ENCODE data around the gene PHETA2. TPM values are rescaled to one million over a fixed set of nuclear protein-coding genes. Genes with fewer than 3 reads are reported as not detected.

PHETA2 gene
- total RNA-seq, 1 donor from 2014 or later, result 5.2 TPM

GRCh38 chr22:42039271-42039670 is 34.8 kb upstream of the PHETA2 start:
- peaks cover 1% of the 10 kb centered on the region for H3K36me3 Mint-ChIP-seq (ENCODE audit: insufficient read depth)
- peaks cover 21% of the 10 kb centered on the region for H3K9me3 Mint-ChIP-seq (ENCODE audit: low read depth)
- no peaks in the 10 kb centered on the region for H3K4me1 Mint-ChIP-seq (ENCODE audit: low read depth)
- TF ChIP-seq, protein P1, sequence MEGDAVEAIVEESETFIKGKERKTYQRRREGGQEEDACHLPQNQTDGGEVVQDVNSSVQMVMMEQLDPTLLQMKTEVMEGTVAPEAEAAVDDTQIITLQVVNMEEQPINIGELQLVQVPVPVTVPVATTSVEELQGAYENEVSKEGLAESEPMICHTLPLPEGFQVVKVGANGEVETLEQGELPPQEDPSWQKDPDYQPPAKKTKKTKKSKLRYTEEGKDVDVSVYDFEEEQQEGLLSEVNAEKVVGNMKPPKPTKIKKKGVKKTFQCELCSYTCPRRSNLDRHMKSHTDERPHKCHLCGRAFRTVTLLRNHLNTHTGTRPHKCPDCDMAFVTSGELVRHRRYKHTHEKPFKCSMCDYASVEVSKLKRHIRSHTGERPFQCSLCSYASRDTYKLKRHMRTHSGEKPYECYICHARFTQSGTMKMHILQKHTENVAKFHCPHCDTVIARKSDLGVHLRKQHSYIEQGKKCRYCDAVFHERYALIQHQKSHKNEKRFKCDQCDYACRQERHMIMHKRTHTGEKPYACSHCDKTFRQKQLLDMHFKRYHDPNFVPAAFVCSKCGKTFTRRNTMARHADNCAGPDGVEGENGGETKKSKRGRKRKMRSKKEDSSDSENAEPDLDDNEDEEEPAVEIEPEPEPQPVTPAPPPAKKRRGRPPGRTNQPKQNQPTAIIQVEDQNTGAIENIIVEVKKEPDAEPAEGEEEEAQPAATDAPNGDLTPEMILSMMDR (IDR thresholded peaks at IDR 0.05; ENCODE audit: unreplicated experiment), result no peak
- no peak overlapping the region for H3K27ac Mint-ChIP-seq
- H3K27me3 Mint-ChIP-seq, result peaks cover 17% of the 10 kb centered on the region
- H3K4me3 Mint-ChIP-seq (ENCODE audit: low read depth), result no peak overlapping the region
- no peak for DNase-seq (ENCODE audit: low spot score, unreplicated experiment)

GRCh38 chr22:42041784-42042183 is 32.3 kb upstream of the PHETA2 start:
- Mint-ChIP-seq H3K9me3 (ENCODE audit: low read depth) (peaks cover 17% of the 10 kb centered on the region), H3K36me3 (ENCODE audit: insufficient read depth) (peaks cover 1% of the 10 kb centered on the region), H3K27ac (no peak overlapping the region), H3K4me1 (ENCODE audit: low read depth) (no peaks in the 10 kb centered on the region), H3K27me3 (peaks cover 13% of the 10 kb centered on the region), H3K4me3 (ENCODE audit: low read depth) (no peak overlapping the region)
- no peak for DNase-seq (ENCODE audit: low spot score, unreplicated experiment)
- TF ChIP-seq, protein P1 (IDR thresholded peaks at IDR 0.05; ENCODE audit: unreplicated experiment), result no peak

DNA sequence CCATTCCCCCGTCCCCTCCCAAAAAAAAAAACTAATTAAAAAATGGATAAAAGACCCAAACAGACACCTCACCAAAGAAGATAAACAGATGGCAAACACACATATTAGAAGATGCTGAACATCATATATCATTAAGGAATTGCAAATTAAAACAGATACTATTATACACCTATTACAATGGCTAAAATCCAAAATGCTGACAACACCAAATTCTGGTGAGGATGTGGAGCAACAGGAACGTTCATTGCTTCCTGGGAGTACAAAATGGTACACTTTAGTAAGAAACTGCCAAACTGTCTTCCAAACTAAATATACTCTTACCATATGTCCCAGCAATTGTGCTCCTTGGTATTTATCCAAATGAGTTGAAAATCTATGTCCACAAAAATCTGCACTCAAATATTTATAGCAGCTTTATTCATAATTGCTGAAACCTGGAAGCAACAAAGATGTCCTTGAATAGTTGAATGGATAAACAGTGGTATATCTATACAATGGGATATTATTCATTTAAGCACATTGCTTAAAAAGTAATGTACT is 23.3 kb upstream of the PHETA2 start:
- peak overlapping the region; percentile 47 for H3K27ac Mint-ChIP-seq
- peaks cover 1% of the 10 kb centered on the region for H3K9me3 Mint-ChIP-seq (ENCODE audit: low read depth)
- DNase-seq (ENCODE audit: low spot score, unreplicated experiment), result no peak
- H3K36me3 Mint-ChIP-seq (ENCODE audit: insufficient read depth), result no peaks in the 10 kb centered on the region
- TF ChIP-seq, protein P1 (IDR thresholded peaks at IDR 0.05; ENCODE audit: unreplicated experiment), result no peak
- H3K4me1 Mint-ChIP-seq (ENCODE audit: low read depth), result no peaks in the 10 kb centered on the region
- no peaks in the 10 kb centered on the region for H3K27me3 Mint-ChIP-seq
- H3K4me3 Mint-ChIP-seq (ENCODE audit: low read depth), result no peak overlapping the region

DNA sequence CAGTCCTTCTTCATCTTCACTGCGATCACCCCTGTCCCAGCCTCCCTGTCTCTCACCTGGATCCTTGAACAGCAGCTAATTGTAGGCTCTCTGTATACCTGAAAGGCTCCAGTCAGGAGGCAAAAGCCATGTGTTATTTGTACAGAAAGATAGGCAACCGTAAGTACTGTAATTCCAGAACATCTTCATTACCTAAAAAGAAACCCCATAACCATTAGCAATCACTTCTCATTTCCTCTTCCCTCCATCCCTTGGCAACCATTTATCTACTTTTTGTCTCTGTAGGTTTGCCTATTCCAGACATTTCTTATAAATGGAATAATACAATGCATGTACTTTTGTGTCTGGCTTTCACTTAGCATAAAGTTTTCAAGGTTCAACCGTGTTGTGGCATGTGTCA is 21.3 kb upstream of the PHETA2 start:
- no peak overlapping the region for H3K27ac Mint-ChIP-seq
- no peak for DNase-seq (ENCODE audit: low spot score, unreplicated experiment)
- TF ChIP-seq, protein P1 (IDR thresholded peaks at IDR 0.05; ENCODE audit: unreplicated experiment), result no peak
- H3K9me3 Mint-ChIP-seq (ENCODE audit: low read depth), result peaks cover 19% of the 10 kb centered on the region
- H3K36me3 Mint-ChIP-seq (ENCODE audit: insufficient read depth), result peaks cover 10% of the 10 kb centered on the region
- H3K27me3 Mint-ChIP-seq, result no peaks in the 10 kb centered on the region
- no peaks in the 10 kb centered on the region for H3K4me1 Mint-ChIP-seq (ENCODE audit: low read depth)
- H3K4me3 Mint-ChIP-seq (ENCODE audit: low read depth), result no peak overlapping the region

DNA sequence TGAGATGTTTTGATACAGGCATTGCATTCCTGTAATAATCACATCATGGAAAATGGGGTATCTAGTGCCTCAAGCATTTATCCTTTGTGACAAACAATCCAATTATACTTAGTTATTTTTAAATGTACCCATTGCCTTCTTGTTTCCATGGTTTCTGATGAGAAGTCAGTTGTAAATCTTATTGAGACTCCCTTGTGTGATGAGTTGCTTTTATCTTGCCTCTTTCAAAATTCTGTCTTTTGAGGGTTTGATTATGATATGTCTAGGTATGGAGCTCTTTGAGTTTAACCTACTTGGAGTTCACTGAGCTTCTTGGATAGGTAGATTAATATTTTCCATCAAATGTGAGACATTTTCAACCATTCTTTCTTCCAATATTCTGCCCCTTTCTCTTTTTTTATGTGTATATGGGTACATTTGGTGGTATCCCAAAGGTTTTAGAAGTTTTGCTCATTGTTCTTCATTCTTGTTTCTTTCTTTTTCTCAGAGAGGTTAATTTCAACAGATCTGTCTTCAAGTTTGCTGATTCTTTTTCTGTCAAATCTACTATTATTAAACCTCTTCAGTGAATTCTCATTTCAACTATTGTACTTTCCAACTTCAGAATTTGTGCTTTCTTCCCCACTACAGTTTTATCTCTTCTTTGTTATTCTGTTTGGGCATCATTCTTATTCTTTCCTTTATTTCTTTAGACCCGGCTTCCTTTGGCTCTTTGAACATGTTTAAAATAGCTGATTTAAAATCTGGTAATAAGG is 17.1 kb upstream of the PHETA2 start:
- H3K4me1 Mint-ChIP-seq (ENCODE audit: low read depth), result no peaks in the 10 kb centered on the region
- H3K4me3 Mint-ChIP-seq (ENCODE audit: low read depth), result no peak overlapping the region
- H3K9me3 Mint-ChIP-seq (ENCODE audit: low read depth), result peaks cover 25% of the 10 kb centered on the region
- no peak overlapping the region for H3K27ac Mint-ChIP-seq
- no peak for DNase-seq (ENCODE audit: low spot score, unreplicated experiment)
- H3K27me3 Mint-ChIP-seq, result no peaks in the 10 kb centered on the region
- TF ChIP-seq, protein P1 (IDR thresholded peaks at IDR 0.05; ENCODE audit: unreplicated experiment), result no peak
- peaks cover 20% of the 10 kb centered on the region for H3K36me3 Mint-ChIP-seq (ENCODE audit: insufficient read depth)
